HEK293 (cell line): ENCODE measurements around the gene PDE4D.

Experiments
- FEZF1 ChIP-seq: fragments of 450-650 bp; formaldehyde crosslinking; IDR thresholded peaks from 2 replicates; pipeline ENCODE4 v1.5.1; 2016; ENCODE audit warnings: missing biosample characterization, missing genetic modification characterization
- HIC1 ChIP-seq: fragments of 450-650 bp; formaldehyde crosslinking; IDR thresholded peaks from 2 replicates; pipeline ENCODE4 v1.5.1; 2016; ENCODE audit warnings: missing biosample characterization, missing genetic modification characterization
- IKZF3 ChIP-seq: fragments of 450-650 bp; IDR thresholded peaks from 2 replicates; pipeline ENCODE4 v1.5.0; 2018; ENCODE audit warnings: missing biosample characterization, mild to moderate bottlenecking, missing genetic modification characterization, moderate library complexity
- KLF10 ChIP-seq: fragments of 450-650 bp; IDR thresholded peaks from 2 replicates; pipeline ENCODE4 v1.5.1; 2018; ENCODE audit warnings: missing biosample characterization, mild to moderate bottlenecking, missing genetic modification characterization
- KLF8 ChIP-seq: fragments of 450-650 bp; formaldehyde crosslinking; IDR thresholded peaks from 2 replicates; pipeline ENCODE4 v1.5.1; 2016; ENCODE audit warnings: missing biosample characterization, missing genetic modification characterization
- MYNN ChIP-seq: fragments of 450-650 bp; formaldehyde crosslinking; IDR thresholded peaks from 2 replicates; pipeline ENCODE4 v1.5.1; 2016; ENCODE audit warnings: missing biosample characterization, missing genetic modification characterization, borderline replicate concordance
- MZF1 ChIP-seq: fragments of 450-650 bp; formaldehyde crosslinking; IDR thresholded peaks from 2 replicates; pipeline ENCODE4 v1.5.1; 2017; ENCODE audit warnings: missing biosample characterization, missing genetic modification characterization, borderline replicate concordance
- SP2 ChIP-seq: fragments of 450-650 bp; formaldehyde crosslinking; IDR thresholded peaks from 2 replicates; pipeline ENCODE4 v1.5.1; 2016; ENCODE audit warnings: missing biosample characterization, missing genetic modification characterization
- ZEB2 ChIP-seq: fragments of 450-650 bp; formaldehyde crosslinking; IDR thresholded peaks from 2 replicates; pipeline ENCODE4 v1.5.1; 2016; ENCODE audit warnings: missing biosample characterization, missing genetic modification characterization
- ZFP3 ChIP-seq: fragments of 450-650 bp; formaldehyde crosslinking; IDR thresholded peaks from 2 replicates; pipeline ENCODE4 v1.5.1; 2016; ENCODE audit warnings: low read depth, missing biosample characterization, missing genetic modification characterization
- ZNF155 ChIP-seq: fragments of 450-650 bp; formaldehyde crosslinking; IDR thresholded peaks from 2 replicates; pipeline ENCODE4 v1.5.1; 2016; ENCODE audit warnings: missing biosample characterization, missing genetic modification characterization
- ZNF202 ChIP-seq: fragments of 450-650 bp; formaldehyde crosslinking; IDR thresholded peaks from 2 replicates; pipeline ENCODE4 v1.5.1; 2016; ENCODE audit warnings: missing biosample characterization, missing genetic modification characterization, borderline replicate concordance
- ZNF394 ChIP-seq: fragments of 450-650 bp; formaldehyde crosslinking; IDR thresholded peaks from 2 replicates; pipeline ENCODE4 v1.5.1; 2016; ENCODE audit warnings: missing biosample characterization, missing genetic modification characterization, mild to moderate bottlenecking, moderate library complexity, borderline replicate concordance
- ZNF404 ChIP-seq: fragments of 450-650 bp; formaldehyde crosslinking; IDR thresholded peaks from 2 replicates; pipeline ENCODE4 v1.5.1; 2017; ENCODE audit warnings: missing biosample characterization, missing genetic modification characterization
- ZNF416 ChIP-seq: fragments of 450-650 bp; formaldehyde crosslinking; IDR thresholded peaks from 2 replicates; pipeline ENCODE4 v1.5.1; 2016; ENCODE audit warnings: missing biosample characterization, missing genetic modification characterization
- ZNF488 ChIP-seq: fragments of 450-650 bp; formaldehyde crosslinking; IDR thresholded peaks from 2 replicates; pipeline ENCODE4 v1.5.1; 2016; ENCODE audit warnings: missing biosample characterization, missing genetic modification characterization
- ZNF501 ChIP-seq: fragments of 450-650 bp; formaldehyde crosslinking; IDR thresholded peaks from 2 replicates; pipeline ENCODE4 v1.5.1; 2016; ENCODE audit warnings: missing biosample characterization, missing genetic modification characterization
- ZNF513 ChIP-seq: fragments of 450-650 bp; IDR thresholded peaks from 2 replicates; pipeline ENCODE4 v1.5.1; 2018; ENCODE audit warnings: missing biosample characterization, missing genetic modification characterization
- ZNF521 ChIP-seq: fragments of 450-650 bp; formaldehyde crosslinking; IDR thresholded peaks from 2 replicates; pipeline ENCODE4 v1.5.1; 2017; ENCODE audit warnings: missing biosample characterization, mild to moderate bottlenecking, missing genetic modification characterization
- ZNF544 ChIP-seq: fragments of 450-650 bp; formaldehyde crosslinking; IDR thresholded peaks from 2 replicates; pipeline ENCODE4 v1.5.0; 2017; ENCODE audit warnings: missing biosample characterization, missing genetic modification characterization
- ZNF571 ChIP-seq: fragments of 450-650 bp; formaldehyde crosslinking; IDR thresholded peaks from 2 replicates; pipeline ENCODE4 v1.5.0; 2017; ENCODE audit warnings: missing biosample characterization, missing genetic modification characterization
- ZNF624 ChIP-seq: fragments of 450-650 bp; formaldehyde crosslinking; IDR thresholded peaks from 2 replicates; pipeline ENCODE4 v1.5.1; 2017; ENCODE audit warnings: missing biosample characterization, missing genetic modification characterization
- ZNF654 ChIP-seq: fragments of 450-650 bp; formaldehyde crosslinking; IDR thresholded peaks from 2 replicates; pipeline ENCODE4 v1.5.1; 2016; ENCODE audit warnings: low read depth, missing biosample characterization, missing genetic modification characterization
- ZNF670 ChIP-seq: fragments of 450-650 bp; formaldehyde crosslinking; IDR thresholded peaks from 2 replicates; pipeline ENCODE4 v1.5.1; 2016; ENCODE audit warnings: missing biosample characterization, missing genetic modification characterization, low read depth
- ZNF704 ChIP-seq: fragments of 450-650 bp; formaldehyde crosslinking; IDR thresholded peaks from 2 replicates; pipeline ENCODE4 v1.5.1; 2016; ENCODE audit warnings: missing biosample characterization, missing genetic modification characterization
- ZNF707 ChIP-seq: fragments of 450-650 bp; formaldehyde crosslinking; IDR thresholded peaks from 2 replicates; pipeline ENCODE4 v1.5.1; 2016; ENCODE audit warnings: missing biosample characterization, missing genetic modification characterization
- ZNF768 ChIP-seq: fragments of 450-650 bp; formaldehyde crosslinking; IDR thresholded peaks from 2 replicates; pipeline ENCODE4 v1.5.1; 2018; ENCODE audit warnings: missing biosample characterization, mild to moderate bottlenecking, missing genetic modification characterization
- ZNF777 ChIP-seq: fragments of 450-650 bp; formaldehyde crosslinking; IDR thresholded peaks from 2 replicates; pipeline ENCODE4 v1.5.1; 2017; ENCODE audit warnings: missing biosample characterization, missing genetic modification characterization, borderline replicate concordance
- ZNF791 ChIP-seq: fragments of 450-650 bp; formaldehyde crosslinking; IDR thresholded peaks from 2 replicates; pipeline ENCODE4 v1.5.1; 2016; ENCODE audit warnings: missing biosample characterization, missing genetic modification characterization
- ZNF792 ChIP-seq: fragments of 450-650 bp; formaldehyde crosslinking; IDR thresholded peaks from 2 replicates; pipeline ENCODE4 v1.5.1; 2016; ENCODE audit warnings: missing biosample characterization, missing genetic modification characterization
- ZNF843 ChIP-seq: fragments of 450-650 bp; formaldehyde crosslinking; IDR thresholded peaks from 2 replicates; pipeline ENCODE4 v1.5.1; 2016; ENCODE audit warnings: missing biosample characterization, missing genetic modification characterization
- ZSCAN5A ChIP-seq: fragments of 450-650 bp; formaldehyde crosslinking; IDR thresholded peaks from 2 replicates; pipeline ENCODE4 v1.5.1; 2016; ENCODE audit warnings: missing biosample characterization, missing genetic modification characterization
- TF ChIP-seq, protein P1 (sequence below): fragments of 450-650 bp; formaldehyde crosslinking; IDR thresholded peaks from 2 replicates; pipeline ENCODE4 v1.5.1; 2017; ENCODE audit warnings: missing biosample characterization, missing genetic modification characterization

Gene PDE4D

GRCh38 chr5:59587489-59588337, 305.8 kb downstream of the PDE4D start (continued):
- TF ChIP-seq ZNF513 (tag by site-specific recombination) (no peak), ZNF521 (tag by site-specific recombination) (no peak), ZNF654 (tag by site-specific recombination) (no peak), ZNF768 (tag by site-specific recombination) (no peak), ZNF707 (tag by site-specific recombination) (no peak), MZF1 (tag by site-specific recombination) (no peak), ZNF843 (tag by site-specific recombination) (no peak), MYNN (no peak), IKZF3 (tag by site-specific recombination) (no peak), ZNF704 (no peak), ZSCAN5A (tag by site-specific recombination) (no peak), ZNF155 (tag by site-specific recombination) (no peak), ZNF624 (tag by site-specific recombination) (no peak), SP2 (tag by site-specific recombination) (no peak), ZNF777 (no peak), ZNF792 (tag by site-specific recombination) (no peak), ZNF501 (tag by site-specific recombination) (peak; percentile 36; the same call in 1 of the 2 replicates), FEZF1 (tag by site-specific recombination) (peak; percentile 27; the same call in 1 of the 2 replicates), ZNF670 (tag by site-specific recombination) (no peak), ZFP3 (peak; percentile 38; the same call in 1 of the 2 replicates), HIC1 (tag by site-specific recombination) (no peak), ZNF394 (no peak), KLF8 (no peak), ZNF544 (tag by site-specific recombination) (no peak), ZNF791 (tag by site-specific recombination) (no peak), KLF10 (tag by site-specific recombination) (no peak), ZNF571 (tag by site-specific recombination) (no peak), ZNF416 (tag by site-specific recombination) (no peak), ZNF202 (tag by site-specific recombination) (no peak), ZEB2 (tag by site-specific recombination) (no peak), ZNF404 (tag by site-specific recombination) (no peak), ZNF488 (tag by site-specific recombination) (no peak)
- TF ChIP-seq, protein P1, sequence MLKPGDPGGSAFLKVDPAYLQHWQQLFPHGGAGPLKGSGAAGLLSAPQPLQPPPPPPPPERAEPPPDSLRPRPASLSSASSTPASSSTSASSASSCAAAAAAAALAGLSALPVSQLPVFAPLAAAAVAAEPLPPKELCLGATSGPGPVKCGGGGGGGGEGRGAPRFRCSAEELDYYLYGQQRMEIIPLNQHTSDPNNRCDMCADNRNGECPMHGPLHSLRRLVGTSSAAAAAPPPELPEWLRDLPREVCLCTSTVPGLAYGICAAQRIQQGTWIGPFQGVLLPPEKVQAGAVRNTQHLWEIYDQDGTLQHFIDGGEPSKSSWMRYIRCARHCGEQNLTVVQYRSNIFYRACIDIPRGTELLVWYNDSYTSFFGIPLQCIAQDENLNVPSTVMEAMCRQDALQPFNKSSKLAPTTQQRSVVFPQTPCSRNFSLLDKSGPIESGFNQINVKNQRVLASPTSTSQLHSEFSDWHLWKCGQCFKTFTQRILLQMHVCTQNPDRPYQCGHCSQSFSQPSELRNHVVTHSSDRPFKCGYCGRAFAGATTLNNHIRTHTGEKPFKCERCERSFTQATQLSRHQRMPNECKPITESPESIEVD (tag by site-specific recombination), result peak; percentile 75
